Activated naive CD4-positive, alpha-beta T cell treated with anti-CD3 and anti-CD28 coated beads, Interleukin-2, amount 50 U/mL, for 72 hours (primary cell): ENCODE measurements around the gene TSPAN14. TPM values are rescaled to one million over a fixed set of nuclear protein-coding genes. Genes with fewer than 3 reads are reported as not detected.

Source experiments
- ATAC-seq, 2 donors: fragments of 150-1000 bp; cut with Tn5 transposase; 2 replicates each; pipeline ENCODE4 v1.10.0; 2021; ENCODE audit warnings: mild to moderate bottlenecking in 2 of 2, moderate library complexity in 2 of 2
- DNase-seq, 2 donors: peaks; one replicate each; pipeline ENCODE4 v3.0.0; 2021 to 2022; ENCODE audit warnings: low spot score in 2 of 2
- H3K27ac Mint-ChIP-seq, 2 donors: one replicate each; pipeline ENCODE4 v1.8.0; 2022; ENCODE audit warnings: mild to moderate bottlenecking in 2 of 2, mixed read lengths in 2 of 2
- H3K36me3 Mint-ChIP-seq, 2 donors: one replicate each; pipeline ENCODE4 v1.8.0; 2022; ENCODE audit warnings: mixed read lengths in 2 of 2
- H3K9me3 Mint-ChIP-seq, 2 donors: one replicate each; pipeline ENCODE4 v1.8.0; 2022; ENCODE audit warnings: mixed read lengths in 2 of 2
- total RNA-seq, 2 donors: library from RNA; stranded (reverse); gene quantifications; one replicate each; pipeline ENCODE4 v1.2.3, GENCODE V29; 2022

The TSPAN14 gene
- total RNA-seq, 2 donors from 2014 or later: 30.7 to 53.6 TPM

- Mint-ChIP-seq H3K36me3 (no peaks in the 10 kb centered on the region), H3K27ac (peak overlapping the region in 1 of 2 donors; percentile 16), H3K9me3 (no peaks in the 10 kb centered on the region)
- no peak for ATAC-seq
- no peak for DNase-seq
Measured at GRCh38 chr10:80447436-80448190, 6.5 kb upstream of the TSPAN14 start.

GRCh38 chr10:80448209-80448942 is 5.7 kb upstream of the TSPAN14 start:
- no peak overlapping the region for H3K27ac Mint-ChIP-seq
- ATAC-seq (no peak), DNase-seq (no peak)
- H3K9me3 Mint-ChIP-seq: no peaks in the 10 kb centered on the region
- no peaks in the 10 kb centered on the region for H3K36me3 Mint-ChIP-seq

GRCh38 chr10:80449520-80449919 is 4.6 kb upstream of the TSPAN14 start:
- no peaks in the 10 kb centered on the region for H3K36me3 Mint-ChIP-seq
- no peak overlapping the region for H3K27ac Mint-ChIP-seq

GRCh38 chr10:80451132-80451531 is 3.0 kb upstream of the TSPAN14 start:
- Mint-ChIP-seq H3K36me3 (peaks cover 13% of the 10 kb centered on the region in 2 donors), H3K27ac (no peak overlapping the region), H3K9me3 (no peaks in the 10 kb centered on the region)
- ATAC-seq (no peak), DNase-seq (no peak)

More at GRCh38 chr10:80449520-80449919, 4.6 kb upstream of the TSPAN14 start:
- no peak for ATAC-seq
- DNase-seq: no peak
- H3K9me3 Mint-ChIP-seq: no peaks in the 10 kb centered on the region

DNA sequence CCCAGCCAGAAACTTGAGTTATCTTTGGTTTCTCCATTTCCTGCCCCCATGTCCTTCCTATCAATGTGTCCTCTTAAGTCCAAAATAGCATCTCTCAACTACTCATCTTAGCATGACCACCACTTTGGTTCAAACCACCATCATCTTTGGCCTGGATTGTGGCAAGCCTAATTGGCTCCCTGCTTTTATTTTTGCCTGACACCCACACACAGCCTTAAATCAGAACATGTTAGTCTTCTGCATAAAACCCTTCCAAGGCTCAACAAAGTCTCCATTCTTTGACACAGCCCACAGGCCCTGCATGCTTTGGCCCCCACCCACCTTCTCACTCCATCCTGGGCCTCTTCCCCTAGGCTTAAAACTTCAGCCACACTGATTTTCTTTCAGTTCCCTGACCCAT is 2.0 kb upstream of the TSPAN14 start:
- DNase-seq (no peak), ATAC-seq (no peak)
- Mint-ChIP-seq H3K27ac (no peak overlapping the region), H3K36me3 (peaks cover 13 to 17% of the 10 kb centered on the region in 2 donors), H3K9me3 (no peaks in the 10 kb centered on the region)

DNA sequence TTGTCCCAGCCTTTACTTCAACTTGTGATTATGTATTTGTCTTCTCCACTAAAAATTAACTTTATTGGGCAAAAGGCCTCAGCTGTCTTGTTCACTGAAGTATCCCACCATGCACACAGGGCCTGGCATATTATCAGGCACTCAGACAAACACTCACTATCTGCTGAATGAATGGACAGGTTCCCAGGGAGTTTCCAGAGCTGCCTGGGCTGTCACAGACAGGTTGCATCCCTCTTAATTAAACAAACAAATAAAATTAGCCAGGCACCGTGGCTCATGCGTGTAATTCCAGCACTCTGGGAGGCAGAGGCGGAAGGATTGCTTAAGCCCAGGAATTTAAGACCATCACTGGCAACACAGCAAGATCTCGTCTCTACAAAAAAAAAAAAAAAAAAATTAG is 1.5 kb upstream of the TSPAN14 start:
- peaks cover 13 to 17% of the 10 kb centered on the region in 2 donors for H3K36me3 Mint-ChIP-seq
- no peaks in the 10 kb centered on the region for H3K9me3 Mint-ChIP-seq
- no peak for DNase-seq
- ATAC-seq: no peak
- no peak overlapping the region for H3K27ac Mint-ChIP-seq

DNA sequence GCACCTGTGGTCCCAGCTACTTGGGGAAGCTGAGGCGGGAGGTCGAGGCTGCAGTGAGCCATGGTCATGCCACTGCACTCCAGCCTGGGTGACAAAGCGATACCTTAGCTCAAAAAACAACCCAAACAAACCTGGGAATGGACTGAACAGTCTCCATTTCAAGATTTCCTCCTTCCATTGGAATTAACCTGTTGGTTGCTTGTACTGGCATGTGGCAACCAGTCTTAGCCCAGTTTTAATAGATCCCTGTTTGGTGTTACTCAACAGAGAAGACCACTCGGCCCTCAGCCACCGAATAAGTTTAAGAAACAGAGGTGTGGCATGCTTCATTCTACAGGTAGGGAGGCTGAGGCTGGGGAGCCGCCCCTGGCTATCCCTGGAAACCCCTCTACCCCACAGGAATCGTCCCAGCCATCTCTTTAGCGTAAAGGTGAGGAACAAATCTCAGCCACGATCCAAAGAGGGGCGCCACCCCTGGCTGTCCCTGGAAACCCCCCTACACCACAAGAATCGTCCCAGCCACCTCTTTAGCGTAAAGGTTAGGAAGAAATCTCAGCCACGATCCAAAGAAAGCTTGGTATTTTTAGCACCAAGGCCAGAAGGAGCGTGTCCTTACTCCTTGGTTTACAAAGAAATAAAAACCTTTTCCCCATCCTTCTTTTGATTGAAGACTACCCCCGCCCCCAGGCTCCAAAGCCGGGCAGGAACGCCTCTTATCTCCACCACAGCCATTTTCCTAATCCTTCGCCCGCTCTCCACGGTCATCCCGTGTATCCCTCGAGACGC is 861 bp upstream of the TSPAN14 start:
- no peak for DNase-seq
- H3K9me3 Mint-ChIP-seq: no peaks in the 10 kb centered on the region
- H3K27ac Mint-ChIP-seq: peak overlapping the region in 1 of 2 donors; percentile 57
- H3K36me3 Mint-ChIP-seq: peaks cover 13 to 17% of the 10 kb centered on the region in 2 donors
- ATAC-seq: no peak

GRCh38 chr10:80454513-80455460 is 677 bp downstream of the TSPAN14 start:
- peaks cover 13 to 17% of the 10 kb centered on the region in 2 donors for H3K36me3 Mint-ChIP-seq
- ATAC-seq: peak; percentile 16 to 21

DNA sequence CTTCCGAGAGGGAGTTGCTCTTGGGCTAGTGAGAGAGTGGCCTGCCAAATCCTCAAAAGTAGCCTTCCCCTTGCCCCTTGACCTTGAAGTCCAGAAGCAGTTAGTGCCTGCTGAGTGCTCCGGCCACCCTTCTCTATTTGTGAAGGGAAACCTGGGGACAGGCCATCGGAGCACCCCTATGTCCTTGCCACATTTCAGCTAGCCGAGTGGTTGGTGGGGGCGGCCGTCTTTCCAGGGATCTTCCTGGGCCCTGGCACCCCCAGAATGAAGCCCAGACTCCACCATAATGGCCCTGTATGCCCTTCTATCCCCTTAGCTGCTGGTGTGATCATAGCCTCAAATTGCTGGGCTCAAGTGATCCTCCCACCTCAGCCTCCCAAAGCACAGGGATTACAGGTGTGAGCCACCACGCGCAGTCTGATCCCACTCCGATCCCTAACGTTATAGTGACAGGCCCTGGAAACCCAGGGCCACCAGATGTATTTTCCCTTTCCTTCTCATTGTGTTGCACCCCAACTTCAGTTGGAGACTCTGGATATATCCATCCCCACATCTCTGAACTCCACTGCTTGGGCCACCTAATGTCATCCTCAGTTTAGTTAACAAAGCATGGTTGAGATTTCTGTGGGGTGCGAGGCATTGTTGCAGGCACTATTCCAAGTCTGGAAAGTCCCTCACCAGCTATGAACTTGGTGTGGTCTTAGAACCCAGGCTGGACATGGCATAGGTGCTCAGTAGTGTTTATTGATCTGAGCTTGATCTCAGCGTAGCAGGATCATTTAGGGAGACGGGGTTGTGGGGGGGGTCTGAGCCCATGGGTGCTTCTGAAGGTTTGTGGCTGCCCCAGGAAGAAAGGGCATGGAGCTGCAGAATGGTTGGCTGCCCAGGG is 1.6 kb downstream of the TSPAN14 start:
- H3K9me3 Mint-ChIP-seq: no peaks in the 10 kb centered on the region
- DNase-seq (no peak), ATAC-seq (no peak)
- H3K27ac Mint-ChIP-seq: peak overlapping the region; percentile 95
- peaks cover 13 to 18% of the 10 kb centered on the region in 2 donors for H3K36me3 Mint-ChIP-seq

More at GRCh38 chr10:80454513-80455460, 677 bp downstream of the TSPAN14 start:
- Mint-ChIP-seq H3K9me3 (no peaks in the 10 kb centered on the region), H3K27ac (peak overlapping the region; percentile 94 to 95)
- DNase-seq: no peak

GRCh38 chr10:80457554-80458262 is 3.6 kb downstream of the TSPAN14 start:
- no peaks in the 10 kb centered on the region for H3K9me3 Mint-ChIP-seq
- H3K36me3 Mint-ChIP-seq: peaks cover 13 to 23% of the 10 kb centered on the region in 2 donors
- peak overlapping the region; percentile 89 to 95 for H3K27ac Mint-ChIP-seq
- ATAC-seq: no peak
- no peak for DNase-seq

- ATAC-seq (peak in 1 of 2 donors; percentile 7), DNase-seq (no peak)
- peaks cover 13 to 25% of the 10 kb centered on the region in 2 donors for H3K36me3 Mint-ChIP-seq
- H3K27ac Mint-ChIP-seq: peak overlapping the region; percentile 94 to 95
- no peaks in the 10 kb centered on the region for H3K9me3 Mint-ChIP-seq
Measured at GRCh38 chr10:80458263-80458625, 4.1 kb downstream of the TSPAN14 start.

- H3K36me3 Mint-ChIP-seq: peaks cover 13 to 29% of the 10 kb centered on the region in 2 donors
- DNase-seq (no peak), ATAC-seq (no peak)
- H3K9me3 Mint-ChIP-seq: no peaks in the 10 kb centered on the region
- H3K27ac Mint-ChIP-seq: peak overlapping the region; percentile 94 to 95
Measured at GRCh38 chr10:80458638-80459037, 4.5 kb downstream of the TSPAN14 start.

GRCh38 chr10:80459047-80459865 is 5.1 kb downstream of the TSPAN14 start:
- ATAC-seq: peak; percentile 52
- peak; percentile 61 to 76 for DNase-seq
- peaks cover 13 to 34% of the 10 kb centered on the region in 2 donors for H3K36me3 Mint-ChIP-seq
- no peaks in the 10 kb centered on the region for H3K9me3 Mint-ChIP-seq
- peak overlapping the region; percentile 94 to 95 for H3K27ac Mint-ChIP-seq
